Kidney (tissue), 14 donors: ENCODE data around the gene CARD19. TPM values are rescaled to one million over a fixed set of nuclear protein-coding genes. Genes with fewer than 3 reads are reported as not detected.
A peak's percentile ranks its signal among the peaks of the same experiment; 100 is the strongest.

Experiments used
- DNase-seq, 5 donors: peaks; one replicate each; pipeline ENCODE4 v3.0.0-alpha.2; 2013 to 2020
- FAIRE-seq: peaks from 2 replicates; lab custom pipeline; 2012; peaks lifted over from hg19 to GRCh38; lab: Jason Lieb, UNC
- H3K27ac ChIP-seq, 2 donors: one replicate each; pipeline ENCODE4 v1.7.0; 2013; ENCODE audit warnings: low read depth in 2 of 2, low read length in 2 of 2, inconsistent platforms in 1 of 2
- H3K27me3 ChIP-seq: one replicate; pipeline ENCODE4 v1.7.1; 2013; ENCODE audit warnings: low read length, inconsistent platforms; ENCODE audit not compliant: control insufficient read depth, insufficient read depth
- H3K36me3 ChIP-seq, 3 donors: one replicate each; pipeline versions ENCODE4 v1.7.0 to v1.7.1; 2013; ENCODE audit warnings: low read length in 3 of 3, control low read depth in 1 of 3, inconsistent platforms in 1 of 3; ENCODE audit not compliant: insufficient read depth in 3 of 3, control insufficient read depth in 2 of 3
- H3K4me1 ChIP-seq, 3 donors: one replicate each; pipeline versions ENCODE4 v1.7.0 to v1.7.1; 2013; ENCODE audit warnings: low read length in 3 of 3, inconsistent platforms in 1 of 3, low read depth in 1 of 3; ENCODE audit not compliant: control insufficient read depth in 2 of 3, insufficient read depth in 2 of 3
- H3K4me3 ChIP-seq, 3 donors: one replicate each; pipeline versions ENCODE4 v1.7.0 to v1.8.1; 2013; ENCODE audit warnings: low read length in 3 of 3, control low read depth in 1 of 3, inconsistent platforms in 1 of 3
- H3K9ac ChIP-seq, 3 donors: one replicate each; pipeline versions ENCODE4 v1.7.0 to v1.7.1; 2013; ENCODE audit warnings: low read length in 3 of 3, control low read depth in 1 of 3, inconsistent platforms in 1 of 3
- H3K9me3 ChIP-seq, 3 donors: one replicate each; pipeline versions ENCODE4 v1.7.0 to v1.7.1; 2013; ENCODE audit warnings: low read length in 3 of 3, control low read depth in 1 of 3, inconsistent platforms in 1 of 3; ENCODE audit not compliant: control insufficient read depth in 2 of 3, insufficient read depth in 1 of 3
- intact Hi-C: fragments of 100-400 bp; cut with DNase I; formaldehyde crosslinking; loops from one replicate; pipeline ENCODE4 v1.11.1; 2022
- polyA plus RNA-seq: library from polyadenylated mRNA; stranded (reverse); fragments of 350-450 nt; fragmentation: Illumina TruSeq; extraction: RNeasy Lipid Tissue Mini Kit (QIAGEN cat#74804); gene quantifications from one replicate; pipeline ENCODE4 v1.2.3, GENCODE V29; 2014; ENCODE audit warnings: low read depth, low replicate concordance; ENCODE audit not compliant: insufficient read depth
- total RNA-seq: library from RNA; stranded (reverse); fragmentation: NEBNext Ultra II Directional; extraction: Animal tissue kit (Norgen Biotek cat#: 25700); gene quantifications from one replicate; pipeline ENCODE4 v1.2.1, GENCODE V29; 2021
- TF ChIP-seq, protein P1 (sequence below): IDR thresholded peaks from 3 replicates; pipeline ENCODE4 v1.5.1; 2012; ENCODE audit warnings: mild to moderate bottlenecking, moderate library complexity, borderline replicate concordance; ENCODE audit not compliant: insufficient read depth; ENCODE audit errors: extremely low read depth
- donor health status: control.
- donor health status: control.
- donor health status: control.
- donor health status: control.
- donor health status: control.
- donor health status: DM: yes; HTN: yes; CAD: no.
- donor health status: Normal renal cell carcinoma (clear cell type).

The CARD19 gene
- total and polyA plus RNA-seq, 2 donors from 2014 or later, result 44.5 to 49.3 TPM

GRCh38 chr9:93110311-93110855 lies 14.4 kb downstream of the CARD19 start:
- intact Hi-C loops, result no loop called here
- Histone ChIP-seq H3K4me3 (no peak overlapping the region), H3K9me3 (no peaks in the 10 kb centered on the region), H3K27me3 (no peaks in the 10 kb centered on the region), H3K36me3 (peaks cover 0 to 8% (median 0%) of the 10 kb centered on the region in 3 donors), H3K9ac (no peak overlapping the region), H3K4me1 (peaks cover 0 to 3% (median 2%) of the 10 kb centered on the region in 3 donors), H3K27ac (no peak overlapping the region)
- FAIRE-seq (no peak), DNase-seq (peak in 2 of 5 donors; percentile 47 to 71)
- TF ChIP-seq, protein P1, sequence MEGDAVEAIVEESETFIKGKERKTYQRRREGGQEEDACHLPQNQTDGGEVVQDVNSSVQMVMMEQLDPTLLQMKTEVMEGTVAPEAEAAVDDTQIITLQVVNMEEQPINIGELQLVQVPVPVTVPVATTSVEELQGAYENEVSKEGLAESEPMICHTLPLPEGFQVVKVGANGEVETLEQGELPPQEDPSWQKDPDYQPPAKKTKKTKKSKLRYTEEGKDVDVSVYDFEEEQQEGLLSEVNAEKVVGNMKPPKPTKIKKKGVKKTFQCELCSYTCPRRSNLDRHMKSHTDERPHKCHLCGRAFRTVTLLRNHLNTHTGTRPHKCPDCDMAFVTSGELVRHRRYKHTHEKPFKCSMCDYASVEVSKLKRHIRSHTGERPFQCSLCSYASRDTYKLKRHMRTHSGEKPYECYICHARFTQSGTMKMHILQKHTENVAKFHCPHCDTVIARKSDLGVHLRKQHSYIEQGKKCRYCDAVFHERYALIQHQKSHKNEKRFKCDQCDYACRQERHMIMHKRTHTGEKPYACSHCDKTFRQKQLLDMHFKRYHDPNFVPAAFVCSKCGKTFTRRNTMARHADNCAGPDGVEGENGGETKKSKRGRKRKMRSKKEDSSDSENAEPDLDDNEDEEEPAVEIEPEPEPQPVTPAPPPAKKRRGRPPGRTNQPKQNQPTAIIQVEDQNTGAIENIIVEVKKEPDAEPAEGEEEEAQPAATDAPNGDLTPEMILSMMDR, result no peak

DNA sequence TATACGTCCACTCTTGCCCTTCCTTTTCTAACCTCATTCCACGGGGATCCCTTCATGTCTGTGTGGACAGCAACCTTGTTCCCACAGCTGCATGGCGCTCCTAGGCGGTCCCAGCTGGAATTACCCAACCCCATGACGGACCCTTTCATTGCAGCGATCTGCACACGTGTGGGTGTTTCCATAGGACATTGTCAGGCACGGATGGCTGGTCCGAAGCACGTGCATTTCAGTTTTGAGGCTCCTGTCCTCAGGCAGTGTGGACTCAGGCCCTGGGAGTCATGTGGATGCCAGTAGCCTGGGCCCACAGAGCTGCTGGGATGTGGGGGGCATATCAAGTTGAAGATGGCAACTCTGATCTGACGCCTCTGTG lies 15.0 kb downstream of the CARD19 start:
- Histone ChIP-seq H3K4me3 (no peak overlapping the region), H3K4me1 (peaks cover 0 to 3% (median 3%) of the 10 kb centered on the region in 3 donors), H3K27ac (no peak overlapping the region), H3K9me3 (no peaks in the 10 kb centered on the region), H3K36me3 (peaks cover 0 to 8% (median 0%) of the 10 kb centered on the region in 3 donors), H3K27me3 (no peaks in the 10 kb centered on the region), H3K9ac (no peak overlapping the region)
- FAIRE-seq, result no peak
- TF ChIP-seq, protein P1, result no peak
- peak in 2 of 5 donors; percentile 11 to 50 for DNase-seq
- intact Hi-C loops, result no loop called here

DNA sequence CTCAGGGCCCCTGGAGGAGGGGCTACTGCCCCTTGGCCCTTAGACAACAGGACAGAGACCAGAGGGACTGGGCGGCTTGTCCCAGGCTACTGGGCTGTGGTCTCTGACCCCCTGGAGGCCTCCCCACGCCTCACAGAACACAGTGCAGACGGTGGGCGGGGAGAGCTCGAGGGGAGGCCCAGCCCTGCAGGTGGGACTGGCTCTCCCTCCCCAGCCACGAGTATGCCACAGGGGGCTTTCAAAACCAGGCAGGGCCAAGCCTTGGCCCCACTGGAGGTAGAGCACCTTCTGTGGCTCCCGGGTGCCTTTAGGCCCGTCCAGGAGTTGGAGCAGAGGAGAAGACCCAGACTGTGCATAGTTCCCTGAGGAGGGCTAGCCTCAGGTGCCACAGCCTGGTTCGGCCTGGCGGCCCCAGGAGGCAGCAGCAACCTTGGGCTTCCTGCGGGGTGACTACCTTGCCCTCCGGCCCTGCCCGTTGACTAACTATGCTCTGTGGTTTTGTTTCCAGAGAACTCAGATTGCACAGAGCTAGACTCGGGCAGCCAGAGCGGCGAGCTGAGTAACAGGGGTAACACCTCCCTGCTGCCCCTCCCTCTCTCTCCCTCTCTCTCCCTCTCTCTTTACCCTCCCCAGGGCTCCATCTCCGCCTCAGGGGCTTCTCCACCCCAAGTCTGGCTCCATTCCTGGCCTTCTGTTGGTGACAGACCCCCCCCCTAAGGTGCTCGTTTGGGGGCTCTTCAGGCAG lies 15.5 kb downstream of the CARD19 start:
- FAIRE-seq (no peak), DNase-seq (peak in 3 of 5 donors; percentile 8 to 74 (median 42))
- Histone ChIP-seq H3K36me3 (peaks cover 0 to 8% (median 0%) of the 10 kb centered on the region in 3 donors), H3K9ac (no peak overlapping the region), H3K27ac (no peak overlapping the region), H3K27me3 (no peaks in the 10 kb centered on the region), H3K4me3 (no peak overlapping the region), H3K9me3 (no peaks in the 10 kb centered on the region), H3K4me1 (peaks cover 0 to 8% (median 8%) of the 10 kb centered on the region in 3 donors)
- intact Hi-C loops, result no loop called here
- TF ChIP-seq, protein P1, result no peak
